ENCODE measurements around the gene CLDN20.

GRCh38 chr6:155271145-155271544 lies 7.3 kb downstream of the CLDN20 start:
- TF ChIP-seq CTCF (conservative IDR thresholded peaks at IDR 0.05; ENCODE audit: low read depth, low read length) (no peak), RAD21 (IDR thresholded peaks at IDR 0.05; ENCODE audit: low read length) (no peak), NFE2L2 (IDR thresholded peaks at IDR 0.05; ENCODE audit: low read depth, low read length) (no peak), POLR2A (IDR thresholded peaks at IDR 0.05; ENCODE audit: low read depth, low read length) (no peak), SMC3 (IDR thresholded peaks at IDR 0.05; ENCODE audit: low read depth, low read length) (no peak), RFX5 (IDR thresholded peaks at IDR 0.05; ENCODE audit: low read depth, low read length) (no peak), USF2 (IDR thresholded peaks at IDR 0.05; ENCODE audit: low read depth, low read length) (no peak), CEBPB (IDR thresholded peaks at IDR 0.05; ENCODE audit: low read depth, low read length) (no peak), ELK1 (IDR thresholded peaks at IDR 0.05; ENCODE audit: borderline replicate concordance, low read depth, low read length) (no peak), CHD1 (IDR thresholded peaks at IDR 0.05; ENCODE audit: low read depth, low read length) (no peak), FOS (IDR thresholded peaks at IDR 0.05; ENCODE audit: low read depth, low read length) (no peak), MAFK (IDR thresholded peaks at IDR 0.05; ENCODE audit: low read depth, low read length) (no peak)

Measured in IMR-90 (cell line).